GM12892 (cell line): Measurements from ENCODE around the gene TSPEAR.

Experiments used
- POLR2A ChIP-seq: IDR thresholded peaks from 2 replicates; pipeline ENCODE4 v1.6.1; 2011; ENCODE audit warnings: low read depth, low read length, control low read depth
- POLR2AphosphoS5 ChIP-seq: IDR thresholded peaks from 2 replicates; pipeline ENCODE4 v1.6.1; 2011; ENCODE audit warnings: low read depth, low read length, control low read depth

DNA sequence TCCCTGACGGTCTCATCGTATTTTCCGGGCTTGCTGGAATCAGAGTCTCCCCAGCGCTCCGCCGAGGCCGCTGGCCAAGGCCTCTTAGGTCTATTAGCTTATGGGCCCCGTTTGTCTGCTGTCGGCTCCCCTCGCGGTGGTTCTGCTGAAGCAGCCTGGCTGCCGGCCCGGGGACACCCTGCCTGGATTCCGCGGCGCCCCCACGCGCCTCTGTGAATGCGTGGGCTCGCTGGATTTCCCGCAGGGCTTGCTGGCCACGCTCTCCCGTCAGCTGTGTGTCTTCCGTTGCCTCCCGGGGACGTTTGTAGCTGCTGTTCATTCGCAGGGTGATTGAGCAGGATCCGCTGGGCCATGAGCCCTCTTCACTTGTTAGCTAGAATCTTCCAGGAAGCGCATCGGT lies 247.6 kb downstream of the TSPEAR start:
- TF ChIP-seq POLR2AphosphoS5 (no peak), POLR2A (no peak)
